ENCODE measurements around the gene BNIP5.
"Not testable (repeated sequence)": the region's sequence is repeated elsewhere in the genome, so short reads cannot be mapped to it uniquely, and the experiment has no call there.

Gene BNIP5

GRCh38 chr6:36340618-36341454, 4.1 kb upstream of the BNIP5 start:
- FAIRE-seq = no peak

- no peak for FAIRE-seq
Observed at GRCh38 chr6:36340306-36340617, 3.6 kb upstream of the BNIP5 start.

GRCh38 chr6:36339146-36339545, 2.5 kb upstream of the BNIP5 start:
- FAIRE-seq = no peak

- FAIRE-seq = not testable (repeated sequence)
Observed at GRCh38 chr6:36338223-36338622, 1.5 kb upstream of the BNIP5 start.

- FAIRE-seq = no peak
Observed at GRCh38 chr6:36337814-36338213, 1.1 kb upstream of the BNIP5 start.

GRCh38 chr6:36336208-36336710, 429 bp downstream of the BNIP5 start:
- FAIRE-seq = no peak

- no peak for FAIRE-seq
Observed at GRCh38 chr6:36335465-36336207, 1.1 kb downstream of the BNIP5 start.

GRCh38 chr6:36334832-36335459, 1.7 kb downstream of the BNIP5 start:
- FAIRE-seq = no peak

- FAIRE-seq = no peak
Observed at GRCh38 chr6:36333931-36334725, 2.6 kb downstream of the BNIP5 start.

- FAIRE-seq = no peak
Observed at GRCh38 chr6:36333171-36333895, 3.4 kb downstream of the BNIP5 start.

GRCh38 chr6:36331381-36331780, 5.3 kb downstream of the BNIP5 start:
- FAIRE-seq = no peak

- no peak for FAIRE-seq
Observed at GRCh38 chr6:36330366-36330765, 6.3 kb downstream of the BNIP5 start.

- FAIRE-seq = no peak
Observed at GRCh38 chr6:36329798-36330291, 6.8 kb downstream of the BNIP5 start.

- FAIRE-seq = no peak
Observed at GRCh38 chr6:36328600-36328999, 8.1 kb downstream of the BNIP5 start.

GRCh38 chr6:36327919-36328236, 8.8 kb downstream of the BNIP5 start:
- FAIRE-seq = no peak

- FAIRE-seq = no peak
Observed at GRCh38 chr6:36327226-36327918, 9.3 kb downstream of the BNIP5 start.

GRCh38 chr6:36326356-36326995, 10.2 kb downstream of the BNIP5 start:
- FAIRE-seq = no peak

GRCh38 chr6:36324715-36325114, 12.0 kb downstream of the BNIP5 start:
- FAIRE-seq = no peak

GRCh38 chr6:36324191-36324590, 12.5 kb downstream of the BNIP5 start:
- FAIRE-seq = no peak

- no peak for FAIRE-seq
Observed at GRCh38 chr6:36323062-36323461, 13.6 kb downstream of the BNIP5 start.

GRCh38 chr6:36322591-36322990, 14.1 kb downstream of the BNIP5 start:
- no peak for FAIRE-seq
